H1 (cell line): Measurements from ENCODE around the gene BASP1. TPM values are rescaled to one million over a fixed set of nuclear protein-coding genes. Genes with fewer than 3 reads are reported as not detected.

Source experiments
- CTCF ChIA-PET: fragments of 300-600 bp; sonication (Branson Sonifier 250); formaldehyde crosslinking; loops from one replicate; lab custom pipeline; 2021; ENCODE audit not compliant: partially characterized antibody; lab: Charles Lee
- POLR2A ChIA-PET: fragments of 300-600 bp; sonication (Branson Sonifier 250); formaldehyde crosslinking; loops from one replicate; lab custom pipeline; 2021; ENCODE audit warnings: inconsistent platforms; ENCODE audit not compliant: partially characterized antibody; lab: Charles Lee
- DNase-seq, 2 experiments: peaks; one replicate each; pipeline versions ENCODE4 v3.0.0 to v3.0.0-alpha.2; 2010 to 2022; ENCODE audit warnings: low spot score in 2 of 2, low read depth in 1 of 2, mixed read lengths in 1 of 2
- FAIRE-seq: peaks from 2 replicates; lab custom pipeline; 2011; peaks lifted over from hg19 to GRCh38; lab: Jason Lieb, UNC
- H2AFZ ChIP-seq: 2 replicates; pipeline ENCODE4 v1.8.1; 2012; ENCODE audit warnings: low read length, inconsistent platforms
- H2AK5ac ChIP-seq: 2 replicates; pipeline ENCODE4 v1.6.1; 2013; ENCODE audit warnings: low read depth, low read length
- H2BK120ac ChIP-seq: replicated peaks from 2 replicates; pipeline ENCODE3; 2013; ENCODE audit warnings: low read depth, low read length, inconsistent platforms
- H2BK12ac ChIP-seq: 2 replicates; pipeline ENCODE4 v1.6.1; 2013; ENCODE audit warnings: low read depth, low read length
- H2BK15ac ChIP-seq: 2 replicates; pipeline ENCODE4 v1.6.1; 2013; ENCODE audit warnings: low read length
- H2BK20ac ChIP-seq: 2 replicates; pipeline ENCODE4 v1.6.1; 2013; ENCODE audit warnings: low read length
- H2BK5ac ChIP-seq: 2 replicates; pipeline ENCODE4 v1.6.1; 2013; ENCODE audit warnings: low read depth, low read length
- H3K14ac ChIP-seq: 2 replicates; pipeline ENCODE4 v1.6.1; 2013; ENCODE audit warnings: inconsistent platforms; ENCODE audit not compliant: insufficient read length
- H3K18ac ChIP-seq: 2 replicates; pipeline ENCODE4 v1.6.1; 2013; ENCODE audit warnings: low read length; ENCODE audit errors: extremely low read depth
- H3K23ac ChIP-seq: 2 replicates; pipeline ENCODE4 v1.6.1; 2013; ENCODE audit warnings: inconsistent platforms; ENCODE audit not compliant: insufficient read length
- H3K23me2 ChIP-seq: 2 replicates; pipeline ENCODE4 v1.6.1; 2013; ENCODE audit warnings: low read depth, low read length
- H3K27ac ChIP-seq: 2 replicates; pipeline ENCODE4 v1.6.1; 2011; ENCODE audit warnings: low read depth, low read length, inconsistent platforms
- H3K27me3 ChIP-seq, 4 experiments: replicated peaks in 1 of 4; 1 replicate in 1 of 4; 2 replicates in 3 of 4; pipeline versions ENCODE4 v1.6.1 to v1.8.1; 2011 to 2013; ENCODE audit warnings: low read length in 3 of 4, mild to moderate bottlenecking in 3 of 4, inconsistent platforms in 2 of 4, mixed read lengths in 2 of 4, moderate library complexity in 1 of 4; ENCODE audit not compliant: control insufficient read depth in 3 of 4, insufficient read depth in 3 of 4; ENCODE audit errors: extremely low read depth in 1 of 4
- H3K36me3 ChIP-seq, 4 experiments: 2 replicates each; pipeline versions ENCODE4 v1.6.1 to v1.8.1; 2011 to 2013; ENCODE audit warnings: mild to moderate bottlenecking in 4 of 4, low read length in 3 of 4, moderate library complexity in 2 of 4, control low read depth in 1 of 4, inconsistent platforms in 1 of 4; ENCODE audit not compliant: insufficient read depth in 4 of 4, control insufficient read depth in 2 of 4
- H3K4ac ChIP-seq: replicated peaks from 2 replicates; pipeline ENCODE3; 2013; ENCODE audit warnings: low read length, low read depth, mixed read lengths, inconsistent platforms; ENCODE audit not compliant: insufficient read length
- H3K4me1 ChIP-seq, 4 experiments: replicated peaks in 1 of 4; 1 replicate in 1 of 4; 2 replicates in 3 of 4; pipeline versions ENCODE4 v1.6.1 to v1.8.1; 2011 to 2013; ENCODE audit warnings: low read length in 3 of 4, inconsistent platforms in 2 of 4, mixed read lengths in 1 of 4; ENCODE audit not compliant: insufficient read depth in 4 of 4, control insufficient read depth in 3 of 4
- H3K4me2 ChIP-seq, 2 experiments: 2 replicates each; pipeline versions ENCODE4 v1.6.1 to v1.8.1; 2011 to 2013; ENCODE audit warnings: low read depth in 2 of 2, low read length in 2 of 2, control low read depth in 1 of 2, inconsistent platforms in 1 of 2, mild to moderate bottlenecking in 1 of 2; ENCODE audit not compliant: insufficient read depth in 1 of 2
- H3K4me3 ChIP-seq, 4 experiments: fragments of 200-600, 300-600 bp in 1 of 4; sonication (generic), shearing (Covaris generic), sonication (Bioruptor Twin) in 1 of 4; 2 replicates each; pipeline versions ENCODE4 v1.5.1 to v1.8.1; 2011 to 2016; ENCODE audit warnings: low read length in 4 of 4, low read depth in 3 of 4, control low read depth in 2 of 4, inconsistent platforms in 2 of 4, mild to moderate bottlenecking in 2 of 4, mixed read lengths in 1 of 4, moderate library complexity in 1 of 4; ENCODE audit not compliant: insufficient read depth in 2 of 4; ENCODE audit errors: extremely low read depth in 1 of 4
- H3K56ac ChIP-seq: replicated peaks from 2 replicates; pipeline ENCODE3; 2013; ENCODE audit warnings: low read depth, mild to moderate bottlenecking, mixed read lengths, low read length, inconsistent platforms; ENCODE audit not compliant: insufficient read length
- H3K79me1 ChIP-seq: 2 replicates; pipeline ENCODE4 v1.6.1; 2013; ENCODE audit warnings: low read depth, low read length, control low read depth
- H3K79me2 ChIP-seq, 2 experiments: 2 replicates each; pipeline versions ENCODE4 v1.6.1 to v1.8.1; 2012 to 2013; ENCODE audit warnings: low read length in 2 of 2, mild to moderate bottlenecking in 2 of 2, inconsistent platforms in 1 of 2; ENCODE audit not compliant: insufficient read depth in 2 of 2, control insufficient read depth in 1 of 2
- H3K9ac ChIP-seq, 4 experiments: replicated peaks in 1 of 4; 1 replicate in 1 of 4; 2 replicates in 3 of 4; pipeline versions ENCODE4 v1.6.1 to v1.8.1; 2011 to 2013; ENCODE audit warnings: low read depth in 3 of 4, low read length in 3 of 4, control low read depth in 2 of 4, mild to moderate bottlenecking in 2 of 4, moderate library complexity in 2 of 4, inconsistent platforms in 1 of 4; ENCODE audit errors: extremely low read depth in 1 of 4
- H3K9me3 ChIP-seq, 2 experiments: 2 replicates each; pipeline versions ENCODE4 v1.6.1 to v1.8.1; 2012 to 2013; ENCODE audit warnings: mild to moderate bottlenecking in 2 of 2, moderate library complexity in 2 of 2, control low read depth in 1 of 2, inconsistent platforms in 1 of 2, low read depth in 1 of 2, low read length in 1 of 2, mixed read lengths in 1 of 2; ENCODE audit not compliant: insufficient read depth in 2 of 2
- H4K20me1 ChIP-seq, 2 experiments: replicated peaks in 1 of 2; 2 replicates each; pipeline versions ENCODE3 to v1.8.1; 2011 to 2013; ENCODE audit warnings: inconsistent platforms in 2 of 2, low read length in 2 of 2, mild to moderate bottlenecking in 1 of 2; ENCODE audit not compliant: insufficient read depth in 2 of 2, control insufficient read depth in 1 of 2
- H4K5ac ChIP-seq: 2 replicates; pipeline ENCODE4 v1.6.1; 2013; ENCODE audit warnings: low read length, low read depth, mixed read lengths, inconsistent platforms; ENCODE audit not compliant: insufficient read length
- H4K8ac ChIP-seq: 2 replicates; pipeline ENCODE4 v1.8.0; 2013; ENCODE audit warnings: mild to moderate bottlenecking, moderate library complexity, low read length, inconsistent platforms; ENCODE audit not compliant: insufficient read depth; ENCODE audit errors: extremely low read depth
- H4K91ac ChIP-seq: replicated peaks from 2 replicates; pipeline ENCODE3; 2013; ENCODE audit warnings: low read length, mixed read lengths, inconsistent platforms; ENCODE audit not compliant: insufficient read length
- JUND ChIP-seq: IDR thresholded peaks from 2 replicates; pipeline ENCODE4 v1.6.1; 2011; ENCODE audit warnings: mild to moderate bottlenecking, improper control_type of control experiment, low read length
- POLR2AphosphoS5 ChIP-seq: IDR thresholded peaks from 2 replicates; pipeline ENCODE4 v1.6.1; 2011; ENCODE audit warnings: low read depth, low read length
- RAD21 ChIP-seq, 2 experiments: IDR thresholded peaks in 1 of 2; conservative IDR thresholded peaks in 1 of 2; 2 replicates each; pipeline ENCODE4 v1.6.1; 2011; ENCODE audit warnings: low read depth in 2 of 2, low read length in 2 of 2, improper control_type of control experiment in 1 of 2, inconsistent platforms in 1 of 2, mild to moderate bottlenecking in 1 of 2, moderate library complexity in 1 of 2
- RNF2 ChIP-seq: fragments of 200-900, 300-1000 bp; sonication (generic); IDR thresholded peaks from 2 replicates; pipeline ENCODE4 v1.7.1; 2016; ENCODE audit warnings: borderline replicate concordance, low read depth, mild to moderate bottlenecking, antibody characterized with exemption, low read length; ENCODE audit not compliant: poor library complexity, severe bottlenecking; ENCODE audit errors: missing control alignments
- WGBS, 2 experiments: shearing (Covaris generic) in 1 of 2; methylation state at CpG; one replicate each; pipeline versions ENCODE4 v1.1.6 to v1.1.7; 2013 to 2015; ENCODE audit warnings: low lambda C conversion rate in 2 of 2, mixed read lengths in 2 of 2, inconsistent platforms in 1 of 2, low coverage in 1 of 2, missing lambda C conversion rate in 1 of 2; ENCODE audit not compliant: insufficient replicate concordance in 2 of 2, insufficient coverage in 1 of 2, insufficient read length in 1 of 2; ENCODE audit errors: extremely low coverage in 1 of 2, missing lambda C conversion rate in 1 of 2; 5-methylcytosine and 5-hydroxymethylcytosine counted together
- polyA plus RNA-seq, 7 experiments: library from polyadenylated mRNA; depleted of rRNA in 3 of 7; stranded (reverse) in 5 of 7; unstranded in 2 of 7; fragments of >200 nt in 5 of 7; fragments of 200-250 nt in 2 of 7; gene quantifications; 1 replicate in 5 of 7; 2 replicates in 1 of 7; 4 replicates in 1 of 7; pipeline versions ENCODE4 v1.2.1 to v1.2.3, GENCODE V29; 2011 to 2013; ENCODE audit warnings: missing spikeins in 2 of 7, mixed read lengths in 2 of 7
- total RNA-seq: library from RNA; stranded (reverse); fragmentation: NEBNext Ultra II Directional; extraction: Animal tissue kit (Norgen Biotek cat#: 25700); gene quantifications from 2 replicates; pipeline ENCODE4 v1.2.1, GENCODE V29; 2021

Gene BASP1
- total and polyA plus RNA-seq, 2 of the 8 experiments (the other 6 are each of a cell fraction or from before 2014, with no cell fraction given): 95.2 to 104 TPM

DNA sequence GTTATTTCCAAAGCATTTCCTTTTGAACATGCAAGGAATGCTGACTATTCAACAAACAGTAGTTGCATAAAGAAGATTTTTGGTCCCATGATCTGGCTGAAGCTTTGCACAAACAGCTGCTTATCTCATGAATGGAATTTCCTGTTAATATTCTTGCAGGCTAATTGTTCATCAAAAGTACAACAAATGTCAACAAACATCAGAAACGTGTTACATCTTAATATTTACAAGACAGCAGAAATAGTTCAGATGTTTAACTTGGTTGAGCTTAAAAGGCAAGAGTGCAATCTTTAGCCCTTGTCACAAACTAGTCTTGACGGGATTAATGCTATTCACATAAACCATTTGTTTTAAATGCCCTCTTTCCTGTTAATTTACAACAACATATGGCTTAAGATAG is 47.9 kb upstream of the BASP1 start:
- no peak overlapping the region for H3K14ac ChIP-seq
- H3K56ac ChIP-seq: no peak overlapping the region
- H3K4me1 ChIP-seq: peaks cover 0 to 11% (median 6%) of the 10 kb centered on the region in 4 experiments; a peak in 4 of 7 replicates
- no peak overlapping the region for H3K4me2 ChIP-seq
- H3K4me3 ChIP-seq: no peak overlapping the region
- H2AFZ ChIP-seq: no peak overlapping the region
- H3K27me3 ChIP-seq: no peaks in the 10 kb centered on the region
- H3K9ac ChIP-seq: no peak overlapping the region
- no peak overlapping the region for H3K27ac ChIP-seq
- no peak for FAIRE-seq
- ChIA-PET POLR2A (interaction anchor here (1.1 kb wide), 1 partner anchor 20 kb away, joined by 3 read pairs; no protein-coding TSS in a partner anchor), CTCF (interaction anchor here (0.5 to 1.5 kb wide), 3 partner anchors 20 to 241 kb away, joined by 3 to 8 read pairs (median 5); no protein-coding TSS in a partner anchor)
- no peak overlapping the region for H2BK20ac ChIP-seq
- H4K91ac ChIP-seq: no peak overlapping the region
- no peaks in the 10 kb centered on the region for H3K23me2 ChIP-seq
- no peak overlapping the region for H2AK5ac ChIP-seq
- H4K20me1 ChIP-seq: no peaks in the 10 kb centered on the region
- no peak overlapping the region for H3K4ac ChIP-seq
- no peak overlapping the region for H2BK12ac ChIP-seq
- H3K9me3 ChIP-seq: no peaks in the 10 kb centered on the region
- H4K5ac ChIP-seq: no peak overlapping the region
- TF ChIP-seq RNF2 (no peak), JUND (no peak), POLR2AphosphoS5 (no peak), RAD21 (IDR thresholded peaks at IDR 0.05 in 1 of 2, conservative IDR thresholded peaks at IDR 0.05 in 1 of 2; ENCODE audit: low read depth in 2 of 2, low read length in 2 of 2) (no peak)
- no peaks in the 10 kb centered on the region for H3K79me1 ChIP-seq
- H3K23ac ChIP-seq: no peak overlapping the region
- H2BK15ac ChIP-seq: no peak overlapping the region
- H3K18ac ChIP-seq: no peak overlapping the region
- H3K79me2 ChIP-seq: no peaks in the 10 kb centered on the region
- 81% methylated on average over 2 of the region's 2 CpGs; no CpG with 5 or more reads in 1 of the 2 experiments for WGBS, 2 experiments
- no peak for DNase-seq
- no peak overlapping the region for H2BK120ac ChIP-seq
- H2BK5ac ChIP-seq: no peak overlapping the region
- H3K36me3 ChIP-seq: no peaks in the 10 kb centered on the region
- H4K8ac ChIP-seq: no peak overlapping the region
